Measurements from ENCODE around the gene GASK1A.

Gene GASK1A

GRCh38 chr3:42979044-42979972, at the start of gene GASK1A:
Gene GASK1A (plus strand): TSS chr3:42979311. CDS start chr3:42979643, 332 bp downstream.
- H2AFZ ChIP-seq (ENCODE audit: low read depth, low read length, severe bottlenecking), result no peak within 1 kb of the TSS
- H3K27ac ChIP-seq (ENCODE audit: low read depth, low read length), result no peak within 1 kb of the TSS
- no peak within 1 kb of the TSS for H3K4me3 ChIP-seq (ENCODE audit: insufficient read depth, low read length, poor library complexity, severe bottlenecking)
- H4K20me1 ChIP-seq (ENCODE audit: low read depth, low read length), result no peaks in the 10 kb centered on the region
- TF ChIP-seq EZH2phosphoT487 (conservative IDR thresholded peaks at IDR 0.05; ENCODE audit: low read length), result no peak
- TF ChIP-seq, protein P1, sequence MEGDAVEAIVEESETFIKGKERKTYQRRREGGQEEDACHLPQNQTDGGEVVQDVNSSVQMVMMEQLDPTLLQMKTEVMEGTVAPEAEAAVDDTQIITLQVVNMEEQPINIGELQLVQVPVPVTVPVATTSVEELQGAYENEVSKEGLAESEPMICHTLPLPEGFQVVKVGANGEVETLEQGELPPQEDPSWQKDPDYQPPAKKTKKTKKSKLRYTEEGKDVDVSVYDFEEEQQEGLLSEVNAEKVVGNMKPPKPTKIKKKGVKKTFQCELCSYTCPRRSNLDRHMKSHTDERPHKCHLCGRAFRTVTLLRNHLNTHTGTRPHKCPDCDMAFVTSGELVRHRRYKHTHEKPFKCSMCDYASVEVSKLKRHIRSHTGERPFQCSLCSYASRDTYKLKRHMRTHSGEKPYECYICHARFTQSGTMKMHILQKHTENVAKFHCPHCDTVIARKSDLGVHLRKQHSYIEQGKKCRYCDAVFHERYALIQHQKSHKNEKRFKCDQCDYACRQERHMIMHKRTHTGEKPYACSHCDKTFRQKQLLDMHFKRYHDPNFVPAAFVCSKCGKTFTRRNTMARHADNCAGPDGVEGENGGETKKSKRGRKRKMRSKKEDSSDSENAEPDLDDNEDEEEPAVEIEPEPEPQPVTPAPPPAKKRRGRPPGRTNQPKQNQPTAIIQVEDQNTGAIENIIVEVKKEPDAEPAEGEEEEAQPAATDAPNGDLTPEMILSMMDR (IDR thresholded peaks at IDR 0.05; ENCODE audit: insufficient read depth, low read length, poor library complexity, severe bottlenecking), result no peak
- no peaks in the 10 kb centered on the region for H3K27me3 ChIP-seq (ENCODE audit: low read length)
- no peaks in the 10 kb centered on the region for H3F3A ChIP-seq (ENCODE audit: insufficient read depth)
- H3K79me2 ChIP-seq (ENCODE audit: insufficient read depth, low read length), result no peaks in the 10 kb centered on the region
- peaks cover under 1% of the 10 kb centered on the region; the same call in 1 of the 2 replicates for H3K9me3 ChIP-seq (ENCODE audit: insufficient read depth, low read length)
- no peak within 1 kb of the TSS for H3K9ac ChIP-seq (ENCODE audit: low read length)
- no peaks in the 10 kb centered on the region for H3K9me2 ChIP-seq (replicated peaks; ENCODE audit: insufficient read depth, low read length)
- no peaks in the 10 kb centered on the region for H3K36me3 ChIP-seq (ENCODE audit: low read length)
- no peak within 1 kb of the TSS for H3K4me2 ChIP-seq (ENCODE audit: low read depth, low read length, poor library complexity, severe bottlenecking)

DNA sequence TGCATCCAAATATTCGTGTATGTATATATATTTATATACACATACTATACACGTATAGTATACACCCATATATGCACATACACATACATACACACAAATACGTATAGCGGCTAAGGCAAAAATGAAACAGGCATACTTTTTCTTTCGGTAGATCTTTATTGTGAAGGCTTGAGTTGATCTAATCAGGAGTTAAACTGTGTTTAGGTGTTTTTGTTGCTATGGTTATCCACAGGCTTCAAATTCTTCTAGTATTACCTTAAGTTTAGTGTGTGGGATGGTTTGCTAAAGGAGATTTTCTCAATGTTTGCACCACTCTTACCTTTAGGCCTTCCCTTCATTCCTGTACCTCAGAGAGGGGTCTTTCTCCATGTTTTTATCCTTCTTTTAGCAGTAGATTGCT, 45.0 kb upstream of the GASK1A start:
- Histone ChIP-seq H3K9me3 (ENCODE audit: insufficient read depth, low read length) (no peaks in the 10 kb centered on the region), H3K9ac (ENCODE audit: low read length) (no peak overlapping the region), H3K27ac (ENCODE audit: low read depth, low read length) (no peak overlapping the region), H3K79me2 (ENCODE audit: insufficient read depth, low read length) (no peaks in the 10 kb centered on the region), H3K27me3 (ENCODE audit: low read length) (no peaks in the 10 kb centered on the region), H3K4me3 (ENCODE audit: insufficient read depth, low read length, poor library complexity, severe bottlenecking) (no peak overlapping the region), H3K36me3 (ENCODE audit: low read length) (no peaks in the 10 kb centered on the region), H4K20me1 (ENCODE audit: low read depth, low read length) (no peaks in the 10 kb centered on the region), H3F3A (ENCODE audit: insufficient read depth) (no peaks in the 10 kb centered on the region), H3K4me2 (ENCODE audit: low read depth, low read length, poor library complexity, severe bottlenecking) (no peak overlapping the region), H2AFZ (ENCODE audit: low read depth, low read length, severe bottlenecking) (no peak overlapping the region), H3K9me2 (replicated peaks; ENCODE audit: insufficient read depth, low read length) (no peaks in the 10 kb centered on the region)
- TF ChIP-seq, protein P1 (IDR thresholded peaks at IDR 0.05; ENCODE audit: insufficient read depth, low read length, poor library complexity, severe bottlenecking), result no peak
- TF ChIP-seq EZH2phosphoT487 (conservative IDR thresholded peaks at IDR 0.05; ENCODE audit: low read length), result no peak

- no peak overlapping the region for H3K27ac ChIP-seq (ENCODE audit: low read depth, low read length)
- H3K27me3 ChIP-seq (ENCODE audit: low read length), result no peaks in the 10 kb centered on the region
- H3K9me3 ChIP-seq (ENCODE audit: insufficient read depth, low read length), result no peaks in the 10 kb centered on the region
- H3K36me3 ChIP-seq (ENCODE audit: low read length), result no peaks in the 10 kb centered on the region
- TF ChIP-seq, protein P1 (IDR thresholded peaks at IDR 0.05; ENCODE audit: insufficient read depth, low read length, poor library complexity, severe bottlenecking), result no peak
- TF ChIP-seq EZH2phosphoT487 (conservative IDR thresholded peaks at IDR 0.05; ENCODE audit: low read length), result no peak
- no peak overlapping the region for H3K9ac ChIP-seq (ENCODE audit: low read length)
- H3K79me2 ChIP-seq (ENCODE audit: insufficient read depth, low read length), result no peaks in the 10 kb centered on the region
- no peak overlapping the region for H3K4me2 ChIP-seq (ENCODE audit: low read depth, low read length, poor library complexity, severe bottlenecking)
- no peaks in the 10 kb centered on the region for H3F3A ChIP-seq (ENCODE audit: insufficient read depth)
- no peak overlapping the region for H2AFZ ChIP-seq (ENCODE audit: low read depth, low read length, severe bottlenecking)
- no peaks in the 10 kb centered on the region for H3K9me2 ChIP-seq (replicated peaks; ENCODE audit: insufficient read depth, low read length)
- no peak overlapping the region for H3K4me3 ChIP-seq (ENCODE audit: insufficient read depth, low read length, poor library complexity, severe bottlenecking)
- no peaks in the 10 kb centered on the region for H4K20me1 ChIP-seq (ENCODE audit: low read depth, low read length)
Observed at GRCh38 chr3:42934910-42935309, 44.2 kb upstream of the GASK1A start.

All from SU-DHL-6 (cell line).